ENCODE measurements around the gene ATP5IF1. TPM values are rescaled to one million over a fixed set of nuclear protein-coding genes. Genes with fewer than 3 reads are reported as not detected.

ATP5IF1 gene
- total and polyA plus RNA-seq, 10 of the 15 experiments (the other 5 are each of a cell fraction or from before 2014, with no cell fraction given) = 253 to 1,210 (median 418) TPM

DNA sequence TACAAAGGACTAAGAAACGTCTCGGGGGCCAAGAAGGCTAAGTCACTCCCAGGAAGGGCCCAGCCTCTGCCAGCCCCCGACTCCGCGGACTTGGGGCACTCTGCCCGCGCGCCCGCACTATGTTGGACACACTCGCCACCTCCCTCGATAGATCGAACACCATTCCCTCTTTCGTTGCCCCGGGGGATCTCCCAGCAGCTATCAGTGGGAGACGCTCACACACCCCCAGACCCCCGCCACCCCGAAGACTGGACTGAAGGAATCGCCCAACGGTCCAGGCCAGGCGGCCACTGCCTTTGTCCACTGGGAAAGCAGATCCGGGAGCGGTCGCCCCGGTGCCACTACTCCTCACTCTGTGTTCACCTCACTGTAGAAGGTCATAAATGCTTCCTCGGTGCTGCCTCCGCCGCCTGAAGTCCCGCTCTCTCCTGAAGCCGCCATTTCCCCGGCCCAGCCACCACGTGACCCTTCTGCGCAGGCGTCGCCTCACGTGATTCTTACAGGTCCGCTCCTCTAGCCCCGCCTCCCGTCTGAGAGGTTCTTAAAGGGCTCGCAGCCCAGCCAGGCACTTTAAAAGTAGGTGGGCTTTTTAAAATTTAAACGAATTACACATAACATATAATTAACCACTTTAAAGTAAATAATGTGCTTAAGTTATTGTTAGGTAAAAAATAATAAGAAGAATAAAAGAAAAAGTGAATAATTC is 3.2 kb upstream of the ATP5IF1 start, which contains the start of gene DNAJC8 (continued):
- TF ChIP-seq, protein P1, sequence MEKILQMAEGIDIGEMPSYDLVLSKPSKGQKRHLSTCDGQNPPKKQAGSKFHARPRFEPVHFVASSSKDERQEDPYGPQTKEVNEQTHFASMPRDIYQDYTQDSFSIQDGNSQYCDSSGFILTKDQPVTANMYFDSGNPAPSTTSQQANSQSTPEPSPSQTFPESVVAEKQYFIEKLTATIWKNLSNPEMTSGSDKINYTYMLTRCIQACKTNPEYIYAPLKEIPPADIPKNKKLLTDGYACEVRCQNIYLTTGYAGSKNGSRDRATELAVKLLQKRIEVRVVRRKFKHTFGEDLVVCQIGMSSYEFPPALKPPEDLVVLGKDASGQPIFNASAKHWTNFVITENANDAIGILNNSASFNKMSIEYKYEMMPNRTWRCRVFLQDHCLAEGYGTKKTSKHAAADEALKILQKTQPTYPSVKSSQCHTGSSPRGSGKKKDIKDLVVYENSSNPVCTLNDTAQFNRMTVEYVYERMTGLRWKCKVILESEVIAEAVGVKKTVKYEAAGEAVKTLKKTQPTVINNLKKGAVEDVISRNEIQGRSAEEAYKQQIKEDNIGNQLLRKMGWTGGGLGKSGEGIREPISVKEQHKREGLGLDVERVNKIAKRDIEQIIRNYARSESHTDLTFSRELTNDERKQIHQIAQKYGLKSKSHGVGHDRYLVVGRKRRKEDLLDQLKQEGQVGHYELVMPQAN (conservative IDR thresholded peaks at IDR 0.05) = peak; percentile 61; the same call in 1 of the 2 replicates
- TF ChIP-seq IKZF1 (conservative IDR thresholded peaks at IDR 0.05) (peak; percentile 64), RBBP5 (conservative IDR thresholded peaks at IDR 0.05) (no peak), STAT3 (IDR thresholded peaks at IDR 0.05; ENCODE audit: low read depth, low read length) (no peak), HDAC2 (IDR thresholded peaks at IDR 0.05) (no peak), NR2C2 (IDR thresholded peaks at IDR 0.05; ENCODE audit: borderline replicate concordance, control insufficient read depth, insufficient read length, low read depth) (no peak), LARP7 (IDR thresholded peaks at IDR 0.05) (peak; percentile 64; the same call in 1 of the 2 replicates), TCF12 (IDR thresholded peaks at IDR 0.05; ENCODE audit: low read depth, low read length) (0 out of 2 replicates have a peak, but pooled peaks have one; percentile 31), EP300 (IDR thresholded peaks at IDR 0.05; ENCODE audit: borderline replicate concordance in 1 of 2, control insufficient read depth in 1 of 2, low read depth in 2 of 2, low read length in 2 of 2) (0 out of 4 replicates have a peak, but pooled peaks of 1 of the 2 experiments have one; percentile 29), GABPA (IDR thresholded peaks at IDR 0.05; ENCODE audit: low read depth) (no peak), YBX1 (IDR thresholded peaks at IDR 0.05) (no peak), TCF3 (IDR thresholded peaks at IDR 0.05; ENCODE audit: borderline replicate concordance, insufficient read depth, low read depth, low read length) (no peak), FOXK2 (IDR thresholded peaks at IDR 0.05) (no peak), ESRRA (IDR thresholded peaks at IDR 0.05; ENCODE audit: low read length) (no peak), BMI1 (IDR thresholded peaks at IDR 0.05; ENCODE audit: borderline replicate concordance) (no peak), NFYB (IDR thresholded peaks at IDR 0.05; ENCODE audit: insufficient read depth, low read depth, low read length) (peak; percentile 57; the same call in 1 of the 2 replicates), SMAD1 (IDR thresholded peaks at IDR 0.05; ENCODE audit: low read depth, partially characterized antibody) (no peak), STAT1 (conservative IDR thresholded peaks at IDR 0.05) (no peak), POLR2AphosphoS2 (IDR thresholded peaks at IDR 0.05; ENCODE audit: low read depth, low read length) (0 out of 2 replicates have a peak, but pooled peaks have one; percentile 64), CBX3 (IDR thresholded peaks at IDR 0.05; ENCODE audit: borderline replicate concordance, low read depth) (no peak), POLR2AphosphoS5 (IDR thresholded peaks at IDR 0.05; ENCODE audit: low read length) (peak; percentile 93), SIX5 (IDR thresholded peaks at IDR 0.05; ENCODE audit: low read depth, low read length, severe bottlenecking) (peak; percentile 25), BRCA1 (IDR thresholded peaks at IDR 0.05; ENCODE audit: low read depth, low read length) (no peak), RAD21 (IDR thresholded peaks at IDR 0.05; ENCODE audit: insufficient read depth, low read depth, low read length) (no peak), BCL11A (IDR thresholded peaks at IDR 0.05; ENCODE audit: low read depth, low read length) (no peak), ZSCAN29 (IDR thresholded peaks at IDR 0.05) (no peak), MXI1 (IDR thresholded peaks at IDR 0.05; ENCODE audit: low read depth, low read length) (no peak; the same call in 1 of the 2 replicates)
- TF ChIP-seq, protein P2, sequence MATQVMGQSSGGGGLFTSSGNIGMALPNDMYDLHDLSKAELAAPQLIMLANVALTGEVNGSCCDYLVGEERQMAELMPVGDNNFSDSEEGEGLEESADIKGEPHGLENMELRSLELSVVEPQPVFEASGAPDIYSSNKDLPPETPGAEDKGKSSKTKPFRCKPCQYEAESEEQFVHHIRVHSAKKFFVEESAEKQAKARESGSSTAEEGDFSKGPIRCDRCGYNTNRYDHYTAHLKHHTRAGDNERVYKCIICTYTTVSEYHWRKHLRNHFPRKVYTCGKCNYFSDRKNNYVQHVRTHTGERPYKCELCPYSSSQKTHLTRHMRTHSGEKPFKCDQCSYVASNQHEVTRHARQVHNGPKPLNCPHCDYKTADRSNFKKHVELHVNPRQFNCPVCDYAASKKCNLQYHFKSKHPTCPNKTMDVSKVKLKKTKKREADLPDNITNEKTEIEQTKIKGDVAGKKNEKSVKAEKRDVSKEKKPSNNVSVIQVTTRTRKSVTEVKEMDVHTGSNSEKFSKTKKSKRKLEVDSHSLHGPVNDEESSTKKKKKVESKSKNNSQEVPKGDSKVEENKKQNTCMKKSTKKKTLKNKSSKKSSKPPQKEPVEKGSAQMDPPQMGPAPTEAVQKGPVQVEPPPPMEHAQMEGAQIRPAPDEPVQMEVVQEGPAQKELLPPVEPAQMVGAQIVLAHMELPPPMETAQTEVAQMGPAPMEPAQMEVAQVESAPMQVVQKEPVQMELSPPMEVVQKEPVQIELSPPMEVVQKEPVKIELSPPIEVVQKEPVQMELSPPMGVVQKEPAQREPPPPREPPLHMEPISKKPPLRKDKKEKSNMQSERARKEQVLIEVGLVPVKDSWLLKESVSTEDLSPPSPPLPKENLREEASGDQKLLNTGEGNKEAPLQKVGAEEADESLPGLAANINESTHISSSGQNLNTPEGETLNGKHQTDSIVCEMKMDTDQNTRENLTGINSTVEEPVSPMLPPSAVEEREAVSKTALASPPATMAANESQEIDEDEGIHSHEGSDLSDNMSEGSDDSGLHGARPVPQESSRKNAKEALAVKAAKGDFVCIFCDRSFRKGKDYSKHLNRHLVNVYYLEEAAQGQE (IDR thresholded peaks at IDR 0.05; ENCODE audit: low read depth, low read length) = no peak
